A549 (cell line): Measurements from ENCODE around the gene CELSR1.

Experiments
- CTCF ChIP-seq: fragments of >200 bp; sonication (Bioruptor Twin); formaldehyde crosslinking; IDR thresholded peaks from 3 replicates; pipeline ENCODE4 v1.5.1; 2016
- ELK1 ChIP-seq: fragments of 150-350 bp; IDR thresholded peaks from 2 replicates; pipeline ENCODE4 v1.6.1; 2014; ENCODE audit warnings: low read depth, mild to moderate bottlenecking, low read length
- POLR2A ChIP-seq: IDR thresholded peaks from 2 replicates; pipeline ENCODE4 v1.6.1; 2012; ENCODE audit warnings: mild to moderate bottlenecking, low read length

DNA sequence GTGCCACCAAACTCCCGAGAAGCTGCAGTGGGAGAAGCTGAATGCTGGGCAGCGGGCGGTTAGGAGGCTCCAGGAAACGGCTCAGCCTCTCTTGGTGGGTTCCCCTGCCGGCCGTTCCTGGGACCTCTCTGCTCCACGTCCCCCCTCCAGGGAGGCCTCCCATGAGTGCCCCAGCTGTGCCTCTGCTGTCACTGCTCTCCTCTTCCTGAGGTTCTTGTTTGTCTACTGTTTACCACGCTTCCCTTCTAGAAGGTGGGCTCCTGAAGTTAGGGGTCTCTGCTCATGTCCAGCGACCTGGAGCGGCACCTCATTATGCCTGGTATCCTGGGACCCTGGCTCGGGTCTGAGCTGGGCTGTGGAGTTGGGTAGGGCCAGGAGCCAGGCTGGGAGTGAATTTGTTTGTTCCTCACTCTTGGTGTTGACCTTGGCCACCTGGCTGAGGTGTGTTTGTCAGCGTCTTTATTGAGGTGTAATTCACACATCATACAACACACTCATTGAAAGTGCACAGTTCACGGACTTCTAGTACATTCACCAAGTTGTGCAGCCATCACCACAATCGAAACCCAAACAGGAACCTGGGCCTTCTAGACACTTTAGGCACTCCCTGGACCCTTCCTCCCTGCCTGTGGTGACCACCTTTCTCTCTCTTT is 45.0 kb upstream of the CELSR1 start:
- TF ChIP-seq ELK1 (no peak), POLR2A (no peak), CTCF (no peak)
